IMR-90 (cell line): ENCODE data around the gene IL1RL1. TPM values are rescaled to one million over a fixed set of nuclear protein-coding genes. Genes with fewer than 3 reads are reported as not detected.

Source experiments
- ATAC-seq: fragments of 200-7000 bp; cut with Tn5 transposase; 2 replicates; pipeline ENCODE4 v1.9.1; 2020; ENCODE audit warnings: low read depth, mild to moderate bottlenecking, moderate library complexity
- BruUV-seq: library from RNA; stranded (reverse); fragments of 400-500 nt; replicated peaks from 2 replicates; lab custom pipeline; 2021; lab: Mats Ljungman, UMichigan
- CTCF ChIA-PET: fragments of 300-600 bp; formaldehyde crosslinking; extraction: SDS; loops from one replicate; lab custom pipeline; 2021; ENCODE audit warnings: antibody characterized with exemption; lab: Yijun Ruan, JAX
- POLR2A ChIA-PET: fragments of 300-600 bp; sonication (Branson Sonifier 250); formaldehyde crosslinking; loops from one replicate; lab custom pipeline; 2022; ENCODE audit warnings: antibody characterized with exemption; ENCODE audit not compliant: unreplicated experiment; lab: Charles Lee
- DNase-seq: peaks from one replicate; pipeline ENCODE4 v3.0.0; 2013
- H2AFZ ChIP-seq: replicated peaks from 2 replicates; pipeline ENCODE3; 2013; ENCODE audit warnings: low read length, mild to moderate bottlenecking; ENCODE audit not compliant: poor library complexity
- H2AK5ac ChIP-seq: 2 replicates; pipeline ENCODE4 v1.6.1; 2013; ENCODE audit warnings: low read depth, low read length, inconsistent platforms
- H2AK9ac ChIP-seq: replicated peaks from 2 replicates; pipeline ENCODE3; 2013; ENCODE audit warnings: mild to moderate bottlenecking, low read depth, low read length, moderate library complexity; ENCODE audit not compliant: poor library complexity
- H2BK120ac ChIP-seq: 2 replicates; pipeline ENCODE4 v1.6.1; 2013; ENCODE audit warnings: low read depth, low read length, inconsistent platforms
- H2BK15ac ChIP-seq: 3 replicates; pipeline ENCODE4 v1.6.1; 2013; ENCODE audit warnings: low read depth, low read length, inconsistent platforms
- H2BK20ac ChIP-seq: 2 replicates; pipeline ENCODE4 v1.6.1; 2013; ENCODE audit warnings: low read depth, mild to moderate bottlenecking, inconsistent platforms, low read length, moderate library complexity
- H2BK5ac ChIP-seq: 2 replicates; pipeline ENCODE4 v1.6.1; 2013; ENCODE audit warnings: mild to moderate bottlenecking, low read depth, low read length, inconsistent platforms; ENCODE audit not compliant: poor library complexity, severe bottlenecking
- H3K14ac ChIP-seq: replicated peaks from 2 replicates; pipeline ENCODE4 v1.6.1; 2013; ENCODE audit warnings: low read depth, low read length, inconsistent platforms
- H3K18ac ChIP-seq: 2 replicates; pipeline ENCODE4 v1.6.1; 2013; ENCODE audit warnings: low read depth, low read length, control low read depth
- H3K23ac ChIP-seq: 2 replicates; pipeline ENCODE4 v1.6.1; 2013; ENCODE audit warnings: low read depth, low read length, inconsistent platforms
- H3K27ac ChIP-seq: 2 replicates; pipeline ENCODE4 v1.5.1; 2013; ENCODE audit warnings: mild to moderate bottlenecking, control low read depth, low read length; ENCODE audit not compliant: insufficient read depth
- H3K27me3 ChIP-seq: 2 replicates; pipeline ENCODE4 v1.6.1; 2013; ENCODE audit warnings: low read length; ENCODE audit not compliant: control insufficient read depth, insufficient read depth
- H3K36me3 ChIP-seq: 2 replicates; pipeline ENCODE4 v1.6.1; 2013; ENCODE audit warnings: low read length, mixed read lengths; ENCODE audit not compliant: control insufficient read depth, insufficient read depth
- H3K4ac ChIP-seq: 2 replicates; pipeline ENCODE4 v1.6.1; 2013; ENCODE audit warnings: low read depth, low read length, inconsistent platforms
- H3K4me1 ChIP-seq: 2 replicates; pipeline ENCODE4 v1.6.1; 2013; ENCODE audit warnings: low read length, mixed read lengths; ENCODE audit not compliant: control insufficient read depth, insufficient read depth
- H3K4me2 ChIP-seq: 2 replicates; pipeline ENCODE4 v1.6.1; 2013; ENCODE audit warnings: low read depth, mild to moderate bottlenecking, control low read depth, low read length, moderate library complexity
- H3K4me3 ChIP-seq: 2 replicates; pipeline ENCODE4 v1.5.1; 2013; ENCODE audit warnings: low read depth, mild to moderate bottlenecking, control low read depth, low read length, moderate library complexity; ENCODE audit not compliant: insufficient read depth
- H3K56ac ChIP-seq: 2 replicates; pipeline ENCODE4 v1.6.1; 2013; ENCODE audit warnings: low read length, inconsistent platforms; ENCODE audit not compliant: insufficient read depth; ENCODE audit errors: extremely low read depth
- H3K79me1 ChIP-seq, 2 experiments: 2 replicates each; pipeline ENCODE4 v1.6.1; 2013; ENCODE audit warnings: low read length in 2 of 2, inconsistent platforms in 1 of 2, low read depth in 1 of 2
- H3K9ac ChIP-seq: 2 replicates; pipeline ENCODE4 v1.6.1; 2013; ENCODE audit warnings: low read depth, low read length, control low read depth
- H3K9me1 ChIP-seq: 2 replicates; pipeline ENCODE4 v1.6.1; 2013; ENCODE audit warnings: low read length, inconsistent platforms; ENCODE audit not compliant: insufficient read depth
- H3K9me3 ChIP-seq: 2 replicates; pipeline ENCODE4 v1.6.1; 2013; ENCODE audit warnings: low read length; ENCODE audit not compliant: control insufficient read depth, insufficient read depth
- H4K20me1 ChIP-seq: 2 replicates; pipeline ENCODE4 v1.6.1; 2013; ENCODE audit warnings: low read length, inconsistent platforms; ENCODE audit not compliant: insufficient read depth
- H4K5ac ChIP-seq: 2 replicates; pipeline ENCODE4 v1.6.1; 2013; ENCODE audit warnings: mild to moderate bottlenecking, low read depth, low read length, control low read depth
- H4K8ac ChIP-seq, 2 experiments: 2 replicates each; pipeline ENCODE4 v1.6.1; 2013; ENCODE audit warnings: low read depth in 2 of 2, low read length in 2 of 2, control low read depth in 1 of 2, inconsistent platforms in 1 of 2
- H4K91ac ChIP-seq: 2 replicates; pipeline ENCODE4 v1.6.1; 2013; ENCODE audit warnings: low read depth, low read length, inconsistent platforms; ENCODE audit not compliant: insufficient read depth
- BHLHE40 ChIP-seq: fragments of 150-350 bp; IDR thresholded peaks from 2 replicates; pipeline ENCODE4 v1.6.1; 2016; ENCODE audit warnings: mild to moderate bottlenecking, low read depth, low read length
- CEBPB ChIP-seq: IDR thresholded peaks from 2 replicates; pipeline ENCODE4 v1.6.1; 2012; ENCODE audit warnings: low read depth, low read length, improper control_type of control experiment
- CHD1 ChIP-seq: IDR thresholded peaks from 2 replicates; pipeline ENCODE4 v1.6.1; 2012; ENCODE audit warnings: low read depth, low read length, improper control_type of control experiment
- CTCF ChIP-seq: conservative IDR thresholded peaks from 2 replicates; pipeline ENCODE4 v1.5.1; 2012; ENCODE audit warnings: mild to moderate bottlenecking, low read depth, low read length, improper control_type of control experiment
- FOS ChIP-seq: fragments of 150-350 bp; IDR thresholded peaks from 2 replicates; pipeline ENCODE4 v1.6.1; 2016; ENCODE audit warnings: low read depth, low read length
- MAFK ChIP-seq: IDR thresholded peaks from 2 replicates; pipeline ENCODE4 v1.6.1; 2012; ENCODE audit warnings: low read depth, low read length, improper control_type of control experiment
- MAZ ChIP-seq: IDR thresholded peaks from 2 replicates; pipeline ENCODE4 v1.6.1; 2012; ENCODE audit warnings: low read depth, mild to moderate bottlenecking, low read length, improper control_type of control experiment, moderate library complexity, borderline replicate concordance
- MXI1 ChIP-seq: IDR thresholded peaks from 2 replicates; pipeline ENCODE4 v1.6.1; 2012; ENCODE audit warnings: low read depth, mild to moderate bottlenecking, low read length, moderate library complexity, borderline replicate concordance
- NFE2L2 ChIP-seq: fragments of 150-350 bp; IDR thresholded peaks from 2 replicates; pipeline ENCODE4 v1.6.1; 2016; ENCODE audit warnings: low read depth, mild to moderate bottlenecking, low read length
- POLR2A ChIP-seq: IDR thresholded peaks from 2 replicates; pipeline ENCODE4 v1.6.1; 2012; ENCODE audit warnings: mild to moderate bottlenecking, low read depth, low read length
- RAD21 ChIP-seq: IDR thresholded peaks from 2 replicates; pipeline ENCODE4 v1.6.1; 2012; ENCODE audit warnings: low read length, improper control_type of control experiment
- RCOR1 ChIP-seq: IDR thresholded peaks from 2 replicates; pipeline ENCODE4 v1.6.1; 2012; ENCODE audit warnings: mild to moderate bottlenecking, low read length, improper control_type of control experiment; ENCODE audit not compliant: insufficient replicate concordance
- RFX5 ChIP-seq: IDR thresholded peaks from 2 replicates; pipeline ENCODE4 v1.8.0; 2012; ENCODE audit warnings: low read depth, mild to moderate bottlenecking, low read length, moderate library complexity
- SMC3 ChIP-seq: fragments of 150-350 bp; IDR thresholded peaks from 2 replicates; pipeline ENCODE4 v1.6.1; 2016; ENCODE audit warnings: low read depth, mild to moderate bottlenecking, antibody characterized with exemption, low read length, moderate library complexity
- whole genome bisulfite sequencing, 2 experiments: methylation state at CpG; one replicate each; pipeline versions ENCODE4 v1.1.5 to v1.1.7; 2013; ENCODE audit warnings: missing lambda C conversion rate in 2 of 2; ENCODE audit not compliant: insufficient read length in 1 of 2; ENCODE audit errors: extremely low coverage in 2 of 2; 5-methylcytosine and 5-hydroxymethylcytosine counted together
- dilution Hi-C: fragments of 300-500 bp; cut with HindIII; formaldehyde crosslinking; loops from one replicate; pipeline ENCODE4 v1.14.3; 2018; ENCODE audit warnings: low sequenced_read_pairs; ENCODE audit not compliant: unreplicated experiment
- in situ Hi-C: fragments of 300-500 bp; cut with MboI; formaldehyde crosslinking; loops from 3 replicates; pipeline ENCODE4 v1.14.3; 2019; ENCODE audit warnings: low sequenced_read_pairs, inconsistent platforms, mixed read lengths
- intact Hi-C: fragments of 100-400 bp; cut with micrococcal nuclease; formaldehyde crosslinking; loops from 2 replicates; pipeline ENCODE4 v1.10.0; 2022
- polyA plus RNA-seq, 3 experiments: library from polyadenylated mRNA; depleted of rRNA; stranded (reverse); fragments of >200 nt; gene quantifications; 2 replicates each; pipeline ENCODE4 v1.2.3, GENCODE V29; 2012; ENCODE audit warnings: low replicate concordance in 1 of 3
- total RNA-seq: library from RNA; depleted of rRNA; stranded (reverse); fragments of >200 nt; gene quantifications from 2 replicates; pipeline ENCODE4 v1.2.3, GENCODE V29; 2012
- TF ChIP-seq, protein P1 (sequence below): fragments of 150-350 bp; IDR thresholded peaks from 2 replicates; pipeline ENCODE4 v1.6.1; 2017; ENCODE audit warnings: mild to moderate bottlenecking, antibody characterized with exemption, low read length, low read depth
- TF ChIP-seq, protein P2 (sequence below): fragments of 150-350 bp; IDR thresholded peaks from 2 replicates; pipeline ENCODE4 v1.6.1; 2016; ENCODE audit warnings: low read depth, mild to moderate bottlenecking, low read length, moderate library complexity, borderline replicate concordance

The IL1RL1 gene
- total and polyA plus RNA-seq, 2 of the 4 experiments (the other 2 are of a cell fraction): under 0.01 to 0.14 TPM

DNA sequence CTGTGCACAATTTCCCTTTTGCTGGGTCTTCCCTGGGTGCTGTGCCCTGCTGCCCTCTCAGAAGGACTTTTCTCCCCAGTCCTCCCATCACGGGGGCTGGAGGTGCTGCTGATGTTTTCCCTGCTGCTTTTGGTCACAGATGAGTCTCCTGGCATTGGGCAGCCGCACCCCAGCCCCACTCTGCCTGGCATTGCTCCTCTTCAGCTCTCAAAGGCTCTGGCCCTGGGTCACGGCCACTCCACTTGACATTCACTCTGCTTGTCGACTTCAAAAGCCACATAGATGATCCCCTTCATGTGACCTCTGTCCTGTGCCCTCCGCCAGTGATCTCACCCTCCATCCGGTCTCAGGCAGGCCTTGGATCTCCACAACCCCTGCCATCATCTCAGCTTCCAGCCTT lies 43.6 kb upstream of the IL1RL1 start:
- no peak overlapping the region for H2AK9ac ChIP-seq
- TF ChIP-seq NFE2L2: no peak
- TF ChIP-seq RFX5: no peak
- no peak for TF ChIP-seq CEBPB
- TF ChIP-seq MXI1: no peak
- TF ChIP-seq CTCF: no peak
- no peak for TF ChIP-seq SMC3
- no peak for TF ChIP-seq BHLHE40
- TF ChIP-seq CHD1: no peak
- TF ChIP-seq MAFK: no peak
- TF ChIP-seq RCOR1: no peak
- no peak for TF ChIP-seq FOS
- no peak for TF ChIP-seq RAD21
- no peak for TF ChIP-seq POLR2A
- TF ChIP-seq, protein P1, sequence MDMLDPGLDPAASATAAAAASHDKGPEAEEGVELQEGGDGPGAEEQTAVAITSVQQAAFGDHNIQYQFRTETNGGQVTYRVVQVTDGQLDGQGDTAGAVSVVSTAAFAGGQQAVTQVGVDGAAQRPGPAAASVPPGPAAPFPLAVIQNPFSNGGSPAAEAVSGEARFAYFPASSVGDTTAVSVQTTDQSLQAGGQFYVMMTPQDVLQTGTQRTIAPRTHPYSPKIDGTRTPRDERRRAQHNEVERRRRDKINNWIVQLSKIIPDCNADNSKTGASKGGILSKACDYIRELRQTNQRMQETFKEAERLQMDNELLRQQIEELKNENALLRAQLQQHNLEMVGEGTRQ: no peak
- TF ChIP-seq, protein P2, sequence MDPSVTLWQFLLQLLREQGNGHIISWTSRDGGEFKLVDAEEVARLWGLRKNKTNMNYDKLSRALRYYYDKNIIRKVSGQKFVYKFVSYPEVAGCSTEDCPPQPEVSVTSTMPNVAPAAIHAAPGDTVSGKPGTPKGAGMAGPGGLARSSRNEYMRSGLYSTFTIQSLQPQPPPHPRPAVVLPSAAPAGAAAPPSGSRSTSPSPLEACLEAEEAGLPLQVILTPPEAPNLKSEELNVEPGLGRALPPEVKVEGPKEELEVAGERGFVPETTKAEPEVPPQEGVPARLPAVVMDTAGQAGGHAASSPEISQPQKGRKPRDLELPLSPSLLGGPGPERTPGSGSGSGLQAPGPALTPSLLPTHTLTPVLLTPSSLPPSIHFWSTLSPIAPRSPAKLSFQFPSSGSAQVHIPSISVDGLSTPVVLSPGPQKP: no peak
- TF ChIP-seq MAZ: no peak
- DNase-seq (no peak), ATAC-seq (no peak)
- H3K4me3 ChIP-seq: no peak overlapping the region
- H3K23ac ChIP-seq: peak overlapping the region; percentile 84; the same call in 1 of the 2 replicates
- peak overlapping the region; percentile 99 for H2AK5ac ChIP-seq
- peak overlapping the region; percentile 96; the same call in 2 of the 3 replicates for H2BK15ac ChIP-seq
- no peak overlapping the region for H3K4me2 ChIP-seq
- peak overlapping the region; percentile 97 for H4K91ac ChIP-seq
- H3K27ac ChIP-seq: peak overlapping the region; percentile 99
- peaks cover 22% of the 10 kb centered on the region for H3K4me1 ChIP-seq
- no TSS peak for BruUV-seq
- no peaks in the 10 kb centered on the region for H3K27me3 ChIP-seq
- peak overlapping the region; percentile 98 for H2BK20ac ChIP-seq
- peak overlapping the region; percentile 99 for H3K4ac ChIP-seq
- dilution Hi-C loops (no loop called here), intact Hi-C loops (no loop called here), in situ Hi-C loops (no loop called here)
- H2BK5ac ChIP-seq: peak overlapping the region; percentile 94
- no peak overlapping the region for H3K56ac ChIP-seq
- peak overlapping the region; percentile 37 for H2AFZ ChIP-seq
- H3K9me1 ChIP-seq: peaks cover 17% of the 10 kb centered on the region
- H3K14ac ChIP-seq: peak overlapping the region; percentile 95
- H4K8ac ChIP-seq: peak overlapping the region; percentile 93 to 95
- H2BK120ac ChIP-seq: peak overlapping the region; percentile 100
- peak overlapping the region; percentile 94 for H3K18ac ChIP-seq
- H3K9me3 ChIP-seq: no peaks in the 10 kb centered on the region
- H4K5ac ChIP-seq: peak overlapping the region; percentile 82
- ChIA-PET POLR2A (no interaction called here), CTCF (no interaction called here)
- H4K20me1 ChIP-seq: no peaks in the 10 kb centered on the region
- 0 out of 2 replicates have a peak overlapping the region, but pooled peaks have one; percentile 76 for H3K9ac ChIP-seq
- WGBS, 2 experiments: 100% methylated on average over 2 of the region's 6 CpGs; no CpG with 5 or more reads in 1 of the 2 experiments
- H3K36me3 ChIP-seq: no peaks in the 10 kb centered on the region
- H3K79me1 ChIP-seq: no peaks in the 10 kb centered on the region; a peak in 1 of 4 replicates
